Esophagus muscularis mucosa (tissue), 4 donors: ENCODE data around the gene TMA7. TPM values are rescaled to one million over a fixed set of nuclear protein-coding genes. Genes with fewer than 3 reads are reported as not detected.

ENCODE experiments used
- DNase-seq: peaks from one replicate; pipeline ENCODE4 v3.0.0-alpha.2; 2017; ENCODE audit errors: extremely low spot score
- H3K27ac ChIP-seq, 4 donors: fragments of 200-600 bp; sonication (generic); replicated peaks in 1 of 4; 1 replicate in 3 of 4; 2 replicates in 1 of 4; pipeline ENCODE4 v1.5.1; 2016 to 2019; ENCODE audit warnings: mild to moderate bottlenecking in 1 of 4
- H3K27me3 ChIP-seq, 4 donors: fragments of 200-600 bp; sonication (generic); one replicate each; pipeline versions ENCODE4 v1.5.1 to v1.6.0; 2016 to 2019
- H3K36me3 ChIP-seq, 4 donors: fragments of 200-600 bp; sonication (generic); one replicate each; pipeline ENCODE4 v1.5.1; 2016 to 2019
- H3K4me1 ChIP-seq, 4 donors: fragments of 200-600 bp; sonication (generic); one replicate each; pipeline ENCODE4 v1.5.1; 2016 to 2019
- H3K4me3 ChIP-seq, 4 donors: fragments of 200-600 bp; sonication (generic); 1 replicate in 2 of 4; 2 replicates in 2 of 4; pipeline ENCODE4 v1.5.1; 2016 to 2019; ENCODE audit warnings: mild to moderate bottlenecking in 4 of 4, moderate library complexity in 1 of 4
- H3K9me3 ChIP-seq, 4 donors: fragments of 200-600 bp; sonication (generic); 1 replicate in 3 of 4; 2 replicates in 1 of 4; pipeline ENCODE4 v1.5.1; 2016 to 2019
- EP300 ChIP-seq: sonication (generic); formaldehyde crosslinking; IDR thresholded peaks from one replicate; pipeline ENCODE4 v1.6.1; 2017; ENCODE audit warnings: antibody characterized with exemption
- POLR2A ChIP-seq: fragments of 450-650 bp; IDR thresholded peaks from one replicate; pipeline ENCODE4 v1.6.1; 2017; ENCODE audit warnings: antibody characterized with exemption, moderate library complexity, mild to moderate bottlenecking, low read depth
- POLR2AphosphoS5 ChIP-seq, 2 donors: sonication (generic); formaldehyde crosslinking; IDR thresholded peaks; one replicate each; pipeline ENCODE4 v1.6.1; 2017; ENCODE audit warnings: antibody characterized with exemption in 2 of 2
- WGBS: methylation state at CpG from one replicate; pipeline ENCODE4 v1.1.5; 2018; 5-methylcytosine and 5-hydroxymethylcytosine counted together
- intact Hi-C: fragments of 100-400 bp; cut with DNase I; formaldehyde crosslinking; loops from one replicate; pipeline ENCODE4 v1.15.1; 2023
- total RNA-seq, 4 donors: library from RNA; depleted of rRNA; stranded (reverse); fragments of >200 nt; gene quantifications; one replicate each; pipeline versions ENCODE4 v1.1.0 to v1.2.1, GENCODE V29; 2016
- TF ChIP-seq, protein P1 (sequence below), 3 experiments: fragments of 200-600 bp in 2 of 3; fragments of 450-650 bp in 1 of 3; sonication (generic) in 2 of 3; IDR thresholded peaks; one replicate each; pipeline ENCODE4 v1.5.1; 2017 to 2019; ENCODE audit warnings: antibody characterized with exemption in 3 of 3, mild to moderate bottlenecking in 2 of 3, moderate library complexity in 1 of 3

The TMA7 gene
- total RNA-seq = 100 to 1,000 TPM; 167 to 270 (median 205) TPM

DNA sequence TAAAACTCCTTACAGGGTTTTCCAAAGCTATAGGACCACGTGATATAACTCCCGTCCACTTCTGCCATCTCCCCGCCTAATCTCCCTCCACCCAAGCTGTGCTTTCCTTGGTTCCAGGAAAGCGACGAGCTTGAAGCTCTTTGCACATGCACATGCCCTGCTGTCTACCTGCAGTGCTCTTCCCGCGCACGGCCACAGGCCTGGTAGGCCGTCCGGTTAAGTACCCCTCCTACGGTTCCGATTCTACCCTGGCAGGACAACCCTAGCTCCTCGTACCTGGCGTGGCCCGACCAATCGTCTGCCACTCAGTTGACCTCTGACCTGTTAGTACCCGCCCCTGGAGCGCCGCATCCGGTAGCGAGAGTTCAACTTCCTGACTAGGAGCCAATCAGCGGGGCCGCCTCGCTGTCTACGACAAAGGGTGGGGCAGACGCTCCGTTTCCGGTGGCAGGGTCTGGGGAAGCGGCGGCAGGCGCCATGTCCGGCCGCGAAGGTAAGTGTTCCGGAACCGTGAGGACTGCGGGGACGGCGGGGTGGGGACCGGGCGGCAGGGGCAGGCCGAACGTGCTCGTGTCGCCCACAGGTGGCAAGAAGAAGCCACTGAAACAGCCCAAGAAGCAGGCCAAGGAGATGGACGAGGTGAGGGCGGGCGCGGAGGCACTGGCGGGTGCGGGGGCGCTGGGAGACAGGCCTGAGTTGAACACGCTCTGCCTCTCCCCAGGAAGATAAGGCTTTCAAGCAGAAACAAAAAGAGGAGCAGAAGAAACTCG is at the start of gene TMA7, which contains the start of gene CCDC51:
TMA7 (plus strand) TSS at position 438 of the 770 bp plus-strand sequence; CDS start at position 478, 40 bp downstream.
CCDC51 (minus strand) TSS at position 300 of the 770 bp plus-strand sequence. CDS start 4,991 bp downstream, outside the sequence.
- Histone ChIP-seq H3K9me3 (no peaks in the 10 kb centered on the region), H3K27ac (peak within 1 kb of the TSS; percentile 91 to 95 (median 92)), H3K27me3 (no peaks in the 10 kb centered on the region), H3K36me3 (peaks cover 15 to 36% (median 24%) of the 10 kb centered on the region in 4 donors), H3K4me1 (peaks cover 33 to 45% (median 43%) of the 10 kb centered on the region in 4 donors), H3K4me3 (peak within 1 kb of the TSS; percentile 76 to 87 (median 79))
- TF ChIP-seq EP300 = no peak
- peak; percentile 98 to 99 for TF ChIP-seq POLR2AphosphoS5 (IDR thresholded peaks at IDR 0.05)
- TF ChIP-seq POLR2A = peak; percentile 91
- peak; percentile 100 for DNase-seq
- under 1% methylated on average over 39 of the region's 54 CpGs for WGBS
- intact Hi-C loops = loop anchor here (10.0 kb wide), 1 partner anchor 65 kb away; the partner anchor contains the start of gene SHISA5

DNA sequence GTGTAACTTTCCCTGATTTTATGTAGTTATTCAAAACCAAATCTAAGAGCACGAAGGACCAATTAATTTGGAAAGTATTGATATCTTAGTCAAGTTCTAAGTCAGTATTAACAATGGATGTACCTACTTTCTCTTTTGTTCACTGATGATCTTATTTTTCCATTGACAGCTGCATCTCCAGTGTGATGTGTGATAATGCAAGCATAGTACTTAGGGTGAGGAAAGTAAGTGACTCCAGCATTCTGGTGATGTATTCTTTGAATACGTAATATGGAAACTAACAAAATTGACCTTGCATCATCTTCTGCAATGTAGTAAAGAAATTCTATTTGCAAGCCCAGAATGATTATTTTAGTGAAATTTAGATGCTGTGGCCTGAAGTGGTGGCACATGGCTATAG is 45.7 kb upstream of the TMA7 start:
- WGBS = 89% methylated on average over 2 of the region's 2 CpGs
- H3K27me3 ChIP-seq = peaks cover 0 to 14% (median 0%) of the 10 kb centered on the region in 4 donors
- no peak for DNase-seq

DNA sequence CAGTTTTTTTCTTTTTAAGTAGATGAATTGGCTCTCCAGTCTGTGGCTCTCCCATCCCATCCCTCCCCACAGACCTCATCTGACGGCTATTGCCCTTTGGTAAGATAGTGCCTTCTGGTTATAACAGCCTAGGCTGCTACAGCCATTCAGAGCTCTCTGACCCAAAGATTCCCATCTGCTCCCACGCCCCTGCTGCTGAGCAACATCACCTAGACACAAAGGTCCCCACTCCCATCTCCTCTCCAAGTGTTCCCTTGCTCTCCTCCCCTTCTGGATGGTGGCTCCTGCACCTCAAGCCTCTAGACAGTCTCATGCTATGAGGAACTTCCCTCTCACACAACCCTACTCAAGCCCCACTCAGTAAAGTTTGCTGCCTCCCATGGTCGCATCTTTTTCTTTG is 44.3 kb upstream of the TMA7 start:
- DNase-seq = no peak
- intact Hi-C loops = loop anchor here (10.0 kb wide), 1 partner anchor 121 kb away; no protein-coding TSS in a partner anchor
- Histone ChIP-seq H3K4me3 (no peak overlapping the region), H3K27me3 (peaks cover 0 to 14% (median 0%) of the 10 kb centered on the region in 4 donors), H3K9me3 (no peaks in the 10 kb centered on the region), H3K36me3 (no peaks in the 10 kb centered on the region), H3K27ac (no peak overlapping the region), H3K4me1 (peaks cover 0 to under 1% (median 0%) of the 10 kb centered on the region in 4 donors)
- WGBS = 72% methylated on average over 3 of the region's 3 CpGs
- no peak for TF ChIP-seq POLR2A

More for the DNA sequence above, 45.7 kb upstream of the TMA7 start:
- no peaks in the 10 kb centered on the region for H3K9me3 ChIP-seq
- no peak overlapping the region for H3K4me3 ChIP-seq
- no peaks in the 10 kb centered on the region for H3K4me1 ChIP-seq
- no peak overlapping the region for H3K27ac ChIP-seq
- TF ChIP-seq EP300 = no peak
- TF ChIP-seq POLR2A = no peak
- TF ChIP-seq, protein P1, sequence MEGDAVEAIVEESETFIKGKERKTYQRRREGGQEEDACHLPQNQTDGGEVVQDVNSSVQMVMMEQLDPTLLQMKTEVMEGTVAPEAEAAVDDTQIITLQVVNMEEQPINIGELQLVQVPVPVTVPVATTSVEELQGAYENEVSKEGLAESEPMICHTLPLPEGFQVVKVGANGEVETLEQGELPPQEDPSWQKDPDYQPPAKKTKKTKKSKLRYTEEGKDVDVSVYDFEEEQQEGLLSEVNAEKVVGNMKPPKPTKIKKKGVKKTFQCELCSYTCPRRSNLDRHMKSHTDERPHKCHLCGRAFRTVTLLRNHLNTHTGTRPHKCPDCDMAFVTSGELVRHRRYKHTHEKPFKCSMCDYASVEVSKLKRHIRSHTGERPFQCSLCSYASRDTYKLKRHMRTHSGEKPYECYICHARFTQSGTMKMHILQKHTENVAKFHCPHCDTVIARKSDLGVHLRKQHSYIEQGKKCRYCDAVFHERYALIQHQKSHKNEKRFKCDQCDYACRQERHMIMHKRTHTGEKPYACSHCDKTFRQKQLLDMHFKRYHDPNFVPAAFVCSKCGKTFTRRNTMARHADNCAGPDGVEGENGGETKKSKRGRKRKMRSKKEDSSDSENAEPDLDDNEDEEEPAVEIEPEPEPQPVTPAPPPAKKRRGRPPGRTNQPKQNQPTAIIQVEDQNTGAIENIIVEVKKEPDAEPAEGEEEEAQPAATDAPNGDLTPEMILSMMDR (IDR thresholded peaks at IDR 0.05) = no peak
- TF ChIP-seq POLR2AphosphoS5 (IDR thresholded peaks at IDR 0.05) = no peak
- H3K36me3 ChIP-seq = no peaks in the 10 kb centered on the region
- intact Hi-C loops = loop anchor here (10.0 kb wide), 1 partner anchor 120 kb away; no protein-coding TSS in a partner anchor

DNA sequence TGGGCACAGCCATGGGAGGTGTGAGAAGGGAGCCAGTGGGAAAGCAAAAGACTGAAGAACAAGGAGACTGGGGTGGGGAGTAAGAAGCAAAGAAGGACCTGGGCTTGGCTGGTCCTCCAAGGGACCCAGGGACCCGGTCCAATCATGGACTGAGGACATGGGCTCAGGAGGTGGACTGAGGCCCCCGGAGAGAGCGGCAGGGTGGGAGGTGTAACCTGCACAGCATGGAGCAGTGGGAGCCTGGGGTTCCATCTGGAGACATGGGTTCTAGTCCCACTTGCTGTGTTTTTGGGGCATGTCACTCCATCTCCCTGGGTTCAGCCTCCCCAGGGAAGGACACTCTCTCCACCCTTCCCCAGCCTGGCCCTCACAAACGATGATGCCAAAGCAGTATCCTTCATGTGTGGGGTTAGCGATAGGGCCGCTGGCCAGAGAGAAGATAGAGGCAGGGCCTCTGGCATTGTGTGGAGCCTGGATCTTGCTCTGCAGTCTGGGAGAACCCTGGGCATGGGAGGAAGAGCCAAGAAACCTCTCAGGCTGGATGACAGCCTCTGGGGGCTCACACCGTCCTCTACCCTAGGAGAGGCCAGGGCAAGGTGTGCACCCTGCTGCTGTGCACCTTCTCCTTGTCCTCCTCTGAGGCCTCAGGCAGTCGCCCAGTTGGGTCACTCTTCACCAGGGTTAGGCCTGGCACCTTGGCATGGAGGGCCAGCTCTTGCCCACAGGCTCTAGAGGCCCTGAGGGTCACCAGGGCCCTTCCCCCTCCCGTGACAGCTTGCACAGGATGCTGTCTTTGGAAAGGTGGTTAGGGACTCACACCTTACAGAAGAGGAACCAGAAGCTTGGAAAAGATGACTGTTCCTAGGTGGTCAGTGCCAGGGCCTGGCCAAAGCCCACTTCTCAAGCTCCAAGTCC is 42.0 kb upstream of the TMA7 start:
- peak; percentile 86 for DNase-seq
- no peak overlapping the region for H3K4me3 ChIP-seq
- peaks cover 14 to 22% (median 21%) of the 10 kb centered on the region in 4 donors for H3K4me1 ChIP-seq
- intact Hi-C loops = loop anchor here (10.0 kb wide), 1 partner anchor 123 kb away; no protein-coding TSS in a partner anchor
- 71% methylated on average over 3 of the region's 9 CpGs for WGBS
- TF ChIP-seq EP300 = no peak
- H3K27ac ChIP-seq = no peak overlapping the region
- H3K36me3 ChIP-seq = peaks cover 0 to 1% (median 0%) of the 10 kb centered on the region in 4 donors
- H3K9me3 ChIP-seq = no peaks in the 10 kb centered on the region
- H3K27me3 ChIP-seq = peaks cover 0 to 12% (median 0%) of the 10 kb centered on the region in 4 donors

DNA sequence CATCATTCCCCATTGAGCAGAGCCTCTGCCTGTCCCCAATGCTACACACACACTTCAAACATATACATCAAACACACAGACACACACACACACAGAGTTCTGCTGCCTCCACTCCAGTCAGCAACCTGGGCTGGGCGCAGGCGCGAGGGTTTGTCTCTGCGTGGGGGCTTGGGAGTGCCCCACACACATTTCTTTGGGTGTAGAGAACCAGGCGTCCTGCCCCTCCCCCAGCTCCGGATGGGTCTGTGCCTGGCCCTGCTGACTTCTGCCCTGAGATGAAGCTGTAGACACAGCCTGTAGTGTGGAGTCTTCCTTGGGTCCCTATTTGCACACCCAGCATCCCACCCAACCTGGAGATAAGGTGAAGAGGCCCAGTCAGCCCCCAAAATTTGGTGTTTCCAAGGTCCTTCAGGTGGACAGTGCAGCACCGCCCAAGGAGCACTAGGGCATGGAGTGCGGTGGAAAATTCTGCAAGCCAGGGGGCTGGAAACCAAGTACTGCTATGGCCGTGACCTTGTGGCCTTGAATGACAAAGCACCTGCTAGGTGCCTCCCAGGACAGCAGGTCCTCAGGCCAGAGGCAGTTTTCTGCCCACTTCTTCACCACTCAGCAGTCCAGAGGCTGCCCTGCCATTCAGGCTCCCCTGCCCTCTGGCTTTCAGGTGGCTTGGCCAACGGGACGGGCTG is 41.2 kb upstream of the TMA7 start:
- intact Hi-C loops = loop anchor here (10.0 kb wide), 1 partner anchor 124 kb away; no protein-coding TSS in a partner anchor
- Histone ChIP-seq H3K4me3 (no peak overlapping the region), H3K36me3 (peaks cover 4 to 5% (median 5%) of the 10 kb centered on the region in 4 donors), H3K9me3 (no peaks in the 10 kb centered on the region), H3K4me1 (peaks cover 14 to 31% (median 29%) of the 10 kb centered on the region in 4 donors), H3K27ac (peak overlapping the region in 3 of 4 donors; percentile 17 to 95 (median 28)), H3K27me3 (peaks cover 0 to 7% (median 0%) of the 10 kb centered on the region in 4 donors)
- TF ChIP-seq EP300 = no peak
- no peak for TF ChIP-seq POLR2A
- TF ChIP-seq, protein P1 (IDR thresholded peaks at IDR 0.05) = no peak
- 70% methylated on average over 7 of the region's 11 CpGs for WGBS
- no peak for DNase-seq
